ENCODE measurements around the gene ONECUT3. TPM values are rescaled to one million over a fixed set of nuclear protein-coding genes. Genes with fewer than 3 reads are reported as not detected.

ONECUT3 gene
- total RNA-seq, 1 experiment from 2014 or later = not detected

DNA sequence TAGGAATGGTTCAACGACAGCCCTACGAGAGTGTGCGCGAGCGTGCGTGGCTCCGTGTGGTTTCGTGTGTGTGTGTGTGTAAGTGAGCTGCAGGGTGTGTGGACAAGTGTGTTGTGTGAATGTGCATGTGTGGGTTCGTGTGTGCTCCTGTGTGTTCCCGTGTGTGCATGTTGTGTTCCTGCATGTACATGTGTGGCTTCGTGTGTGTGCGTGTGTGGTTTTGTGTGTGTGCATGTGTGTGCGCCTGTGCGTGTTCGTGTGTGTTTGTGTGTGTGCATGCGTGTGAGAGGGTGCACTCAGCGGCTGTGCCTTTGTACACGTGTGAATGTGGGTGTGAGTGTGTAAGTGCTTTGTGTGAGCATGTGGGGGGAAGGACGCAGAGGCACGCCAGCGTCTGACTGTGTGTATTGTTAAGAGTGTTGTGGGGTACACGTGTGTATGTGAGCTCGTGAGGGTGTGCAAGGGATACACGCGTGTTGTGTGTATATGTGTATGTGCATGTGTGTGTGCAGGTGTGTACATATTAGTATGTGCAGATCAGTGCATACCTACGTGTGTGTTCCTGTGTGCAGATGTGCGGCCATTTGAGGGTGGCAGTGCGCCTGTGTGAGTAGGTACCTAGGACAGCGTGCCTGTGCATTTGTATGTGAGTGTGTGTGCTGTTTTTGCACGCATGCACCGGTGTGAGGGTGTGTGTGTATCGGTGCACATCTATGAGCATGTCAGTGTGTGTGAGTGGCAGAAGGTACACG, 24.3 kb upstream of the ONECUT3 start:
- Histone ChIP-seq H3K9me2 (ENCODE audit: insufficient read depth) (no peaks in the 10 kb centered on the region), H3K9me3 (ENCODE audit: insufficient read depth, low read depth) (no peaks in the 10 kb centered on the region), H3K27ac (no peak overlapping the region), H3K79me2 (ENCODE audit: low read depth) (no peaks in the 10 kb centered on the region), H3K4me3 (no peak overlapping the region), H3K4me1 (replicated peaks; ENCODE audit: insufficient read depth) (no peaks in the 10 kb centered on the region), H3F3A (ENCODE audit: insufficient read depth, low read depth) (no peaks in the 10 kb centered on the region), H3K4me2 (no peak overlapping the region), H4K20me1 (ENCODE audit: insufficient read depth) (no peaks in the 10 kb centered on the region), H2AFZ (no peak overlapping the region), H3K27me3 (ENCODE audit: insufficient read depth, low read depth) (peaks cover 9% of the 10 kb centered on the region), H3K36me3 (ENCODE audit: low read depth) (no peaks in the 10 kb centered on the region)
- TF ChIP-seq, protein P1, sequence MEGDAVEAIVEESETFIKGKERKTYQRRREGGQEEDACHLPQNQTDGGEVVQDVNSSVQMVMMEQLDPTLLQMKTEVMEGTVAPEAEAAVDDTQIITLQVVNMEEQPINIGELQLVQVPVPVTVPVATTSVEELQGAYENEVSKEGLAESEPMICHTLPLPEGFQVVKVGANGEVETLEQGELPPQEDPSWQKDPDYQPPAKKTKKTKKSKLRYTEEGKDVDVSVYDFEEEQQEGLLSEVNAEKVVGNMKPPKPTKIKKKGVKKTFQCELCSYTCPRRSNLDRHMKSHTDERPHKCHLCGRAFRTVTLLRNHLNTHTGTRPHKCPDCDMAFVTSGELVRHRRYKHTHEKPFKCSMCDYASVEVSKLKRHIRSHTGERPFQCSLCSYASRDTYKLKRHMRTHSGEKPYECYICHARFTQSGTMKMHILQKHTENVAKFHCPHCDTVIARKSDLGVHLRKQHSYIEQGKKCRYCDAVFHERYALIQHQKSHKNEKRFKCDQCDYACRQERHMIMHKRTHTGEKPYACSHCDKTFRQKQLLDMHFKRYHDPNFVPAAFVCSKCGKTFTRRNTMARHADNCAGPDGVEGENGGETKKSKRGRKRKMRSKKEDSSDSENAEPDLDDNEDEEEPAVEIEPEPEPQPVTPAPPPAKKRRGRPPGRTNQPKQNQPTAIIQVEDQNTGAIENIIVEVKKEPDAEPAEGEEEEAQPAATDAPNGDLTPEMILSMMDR (conservative IDR thresholded peaks at IDR 0.05) = no peak
- TF ChIP-seq EZH2 (IDR thresholded peaks at IDR 0.05; ENCODE audit: low read depth) = no peak
- DNase-seq = no peak
- intact Hi-C loops (cut with micrococcal nuclease; ENCODE audit: unreplicated experiment) = no loop called here
- BruUV-seq (replicated peaks) = no TSS peak
- CTCF ChIA-PET = no interaction called here
- POLR2A ChIA-PET (ENCODE audit: unreplicated experiment) = no interaction called here

DNA sequence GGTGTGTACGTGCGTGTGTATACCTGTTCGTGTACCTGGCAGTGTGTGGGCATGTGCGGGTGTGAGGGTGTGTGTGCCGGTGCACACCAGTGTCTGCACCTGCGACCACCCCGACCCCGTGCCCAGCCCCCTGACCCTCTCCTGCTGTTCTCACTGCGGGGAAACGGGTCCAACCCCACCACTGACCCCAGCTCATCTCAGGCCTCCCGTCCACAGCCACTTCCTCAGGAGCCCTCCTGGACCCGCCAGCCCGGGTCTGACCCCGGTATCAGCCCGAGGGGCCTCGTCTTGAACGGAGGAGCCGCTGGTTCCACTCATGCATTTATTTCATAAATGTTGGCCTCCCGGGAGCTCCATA, 23.8 kb upstream of the ONECUT3 start:
- TF ChIP-seq, protein P1 (conservative IDR thresholded peaks at IDR 0.05) = no peak
- no peak for TF ChIP-seq EZH2 (IDR thresholded peaks at IDR 0.05; ENCODE audit: low read depth)

DNA sequence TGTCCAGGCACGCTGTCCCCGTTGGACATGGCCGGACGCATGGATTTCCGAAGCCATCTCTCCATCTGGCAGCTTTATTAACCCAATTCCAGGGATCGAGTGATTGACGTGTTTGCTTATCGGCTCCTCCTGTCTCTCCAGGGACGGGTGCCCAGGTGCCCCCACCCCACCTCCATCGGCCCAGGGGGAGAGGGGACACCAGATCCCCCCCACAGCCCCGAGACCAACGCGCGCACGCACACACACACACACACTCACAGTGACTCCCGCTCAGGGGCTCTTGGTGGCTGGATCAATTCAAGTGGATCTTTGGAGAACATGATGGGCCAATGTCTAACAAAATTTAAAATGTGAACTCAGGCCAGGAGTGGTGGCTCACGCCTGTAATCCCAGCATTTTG, 23.1 kb upstream of the ONECUT3 start:
- Histone ChIP-seq H3K4me2 (no peak overlapping the region), H3K27me3 (ENCODE audit: insufficient read depth, low read depth) (peaks cover 8% of the 10 kb centered on the region), H3K4me3 (no peak overlapping the region), H3K9me3 (ENCODE audit: insufficient read depth, low read depth) (no peaks in the 10 kb centered on the region), H3K9me2 (ENCODE audit: insufficient read depth) (no peaks in the 10 kb centered on the region), H3K79me2 (ENCODE audit: low read depth) (no peaks in the 10 kb centered on the region), H3K4me1 (replicated peaks; ENCODE audit: insufficient read depth) (no peaks in the 10 kb centered on the region), H2AFZ (no peak overlapping the region), H3K36me3 (ENCODE audit: low read depth) (no peaks in the 10 kb centered on the region), H4K20me1 (ENCODE audit: insufficient read depth) (no peaks in the 10 kb centered on the region), H3F3A (ENCODE audit: insufficient read depth, low read depth) (no peaks in the 10 kb centered on the region), H3K27ac (no peak overlapping the region)
- intact Hi-C loops (cut with micrococcal nuclease; ENCODE audit: unreplicated experiment) = no loop called here
- ChIA-PET POLR2A (ENCODE audit: unreplicated experiment) (no interaction called here), CTCF (no interaction called here)
- TF ChIP-seq, protein P1 (conservative IDR thresholded peaks at IDR 0.05) = no peak
- TF ChIP-seq EZH2 (IDR thresholded peaks at IDR 0.05; ENCODE audit: low read depth) = no peak
- no peak for DNase-seq
- no TSS peak for BruUV-seq (replicated peaks)

More for the DNA sequence above, 23.8 kb upstream of the ONECUT3 start:
- ChIA-PET CTCF (no interaction called here), POLR2A (ENCODE audit: unreplicated experiment) (no interaction called here)
- Histone ChIP-seq H4K20me1 (ENCODE audit: insufficient read depth) (no peaks in the 10 kb centered on the region), H3K27me3 (ENCODE audit: insufficient read depth, low read depth) (peaks cover 9% of the 10 kb centered on the region), H3K9me3 (ENCODE audit: insufficient read depth, low read depth) (no peaks in the 10 kb centered on the region), H3K36me3 (ENCODE audit: low read depth) (no peaks in the 10 kb centered on the region), H3K9me2 (ENCODE audit: insufficient read depth) (no peaks in the 10 kb centered on the region), H3K79me2 (ENCODE audit: low read depth) (no peaks in the 10 kb centered on the region), H3K4me2 (no peak overlapping the region), H3K4me1 (replicated peaks; ENCODE audit: insufficient read depth) (no peaks in the 10 kb centered on the region), H3K4me3 (no peak overlapping the region), H3F3A (ENCODE audit: insufficient read depth, low read depth) (no peaks in the 10 kb centered on the region), H2AFZ (no peak overlapping the region), H3K27ac (no peak overlapping the region)
- no peak for DNase-seq
- intact Hi-C loops (cut with micrococcal nuclease; ENCODE audit: unreplicated experiment) = no loop called here
- BruUV-seq (replicated peaks) = no TSS peak

Measured in PC-9 (cell line).